ENCODE data around the gene STARD10.
A peak's percentile ranks its signal among the peaks of the same experiment; 100 is the strongest.

The STARD10 gene

GRCh38 chr11:72720784-72721183, 73.1 kb downstream of the STARD10 start:
- peaks cover 10% of the 10 kb centered on the region; the same call in 1 of the 2 replicates for H3K36me3 ChIP-seq (ENCODE audit: insufficient read depth, low read length)
- peak overlapping the region; percentile 71 for H3K4me3 ChIP-seq (ENCODE audit: low read depth, low read length, poor library complexity, severe bottlenecking)

DNA sequence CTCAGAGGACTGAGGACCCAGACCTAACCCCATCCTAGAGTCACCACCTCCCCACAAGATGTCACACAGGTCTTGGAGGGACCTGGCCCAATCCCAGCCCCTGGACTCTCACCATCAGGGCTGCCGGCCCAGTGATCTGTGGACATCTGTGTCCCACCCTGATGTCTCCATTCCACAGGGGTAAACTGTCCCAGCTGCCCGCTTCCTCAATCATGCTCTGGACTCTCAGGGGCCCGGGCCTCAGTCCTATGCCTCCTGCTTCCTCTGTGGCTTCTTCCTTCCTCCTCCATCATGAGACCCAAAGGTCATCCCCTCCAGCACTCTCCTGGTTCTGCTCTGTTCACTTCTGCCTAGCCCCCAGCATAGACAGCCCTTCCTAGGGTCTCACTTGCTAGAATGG, 73.8 kb downstream of the STARD10 start:
- Histone ChIP-seq H2AFZ (ENCODE audit: low read length) (no peak overlapping the region), H3K9ac (ENCODE audit: low read length) (peak overlapping the region; percentile 24; the same call in 1 of the 2 replicates), H3K27me3 (ENCODE audit: insufficient read depth, low read length) (no peaks in the 10 kb centered on the region), H3K27ac (ENCODE audit: low read depth, low read length, poor library complexity, severe bottlenecking) (peak overlapping the region; percentile 50), H4K20me1 (ENCODE audit: insufficient read depth, low read length) (no peaks in the 10 kb centered on the region), H3F3A (ENCODE audit: insufficient read depth, low read length) (no peaks in the 10 kb centered on the region), H3K9me2 (ENCODE audit: low read depth, low read length) (no peaks in the 10 kb centered on the region), H3K9me3 (ENCODE audit: low read length) (no peaks in the 10 kb centered on the region), H3K79me2 (ENCODE audit: insufficient read depth, low read length) (peaks cover 13% of the 10 kb centered on the region; the same call in 1 of the 2 replicates), H3K4me1 (ENCODE audit: insufficient read depth, low read length, severe bottlenecking) (peaks cover 46% of the 10 kb centered on the region), H3K4me3 (ENCODE audit: low read depth, low read length, poor library complexity, severe bottlenecking) (peak overlapping the region; percentile 71), H3K4me2 (ENCODE audit: low read length) (peak overlapping the region; percentile 92), H3K36me3 (ENCODE audit: insufficient read depth, low read length) (peaks cover 10% of the 10 kb centered on the region; the same call in 1 of the 2 replicates)
- TF ChIP-seq EZH2 (IDR thresholded peaks at IDR 0.05; ENCODE audit: borderline replicate concordance, low read length) (no peak), CTCF (IDR thresholded peaks at IDR 0.05; ENCODE audit: low read length) (no peak)

More at GRCh38 chr11:72720784-72721183, 73.1 kb downstream of the STARD10 start:
- peaks cover 13% of the 10 kb centered on the region; the same call in 1 of the 2 replicates for H3K79me2 ChIP-seq (ENCODE audit: insufficient read depth, low read length)
- no peaks in the 10 kb centered on the region for H3K27me3 ChIP-seq (ENCODE audit: insufficient read depth, low read length)
- TF ChIP-seq CTCF (IDR thresholded peaks at IDR 0.05; ENCODE audit: low read length) (no peak), EZH2 (IDR thresholded peaks at IDR 0.05; ENCODE audit: borderline replicate concordance, low read length) (no peak)
- no peaks in the 10 kb centered on the region for H4K20me1 ChIP-seq (ENCODE audit: insufficient read depth, low read length)
- peaks cover 50% of the 10 kb centered on the region for H3K4me1 ChIP-seq (ENCODE audit: insufficient read depth, low read length, severe bottlenecking)
- H3F3A ChIP-seq (ENCODE audit: insufficient read depth, low read length) = no peaks in the 10 kb centered on the region
- peak overlapping the region; percentile 92 for H3K4me2 ChIP-seq (ENCODE audit: low read length)
- no peak overlapping the region for H2AFZ ChIP-seq (ENCODE audit: low read length)
- no peaks in the 10 kb centered on the region for H3K9me3 ChIP-seq (ENCODE audit: low read length)
- H3K27ac ChIP-seq (ENCODE audit: low read depth, low read length, poor library complexity, severe bottlenecking) = peak overlapping the region; percentile 73
- peak overlapping the region; percentile 82; the same call in 1 of the 2 replicates for H3K9ac ChIP-seq (ENCODE audit: low read length)
- H3K9me2 ChIP-seq (ENCODE audit: low read depth, low read length) = no peaks in the 10 kb centered on the region

DNA sequence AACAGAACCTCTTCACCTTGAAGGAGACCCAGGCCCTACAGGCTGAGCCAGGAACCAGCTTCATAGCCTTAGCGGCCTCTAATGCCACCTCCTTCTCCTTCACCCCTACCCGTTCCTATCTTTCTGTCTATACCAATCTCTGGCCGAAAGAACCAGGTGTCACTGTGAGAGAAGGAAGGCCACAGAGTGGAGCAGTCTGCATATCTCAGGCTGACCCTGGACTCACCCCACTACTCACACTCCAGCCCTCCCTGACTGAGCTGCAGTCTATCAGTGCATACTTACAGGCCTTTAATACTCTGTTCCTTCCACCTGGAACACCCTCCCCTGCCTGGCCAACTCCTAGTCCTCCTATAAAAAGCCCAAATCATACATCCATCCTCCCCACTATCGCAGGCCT, 74.3 kb downstream of the STARD10 start:
- H3K4me3 ChIP-seq (ENCODE audit: low read depth, low read length, poor library complexity, severe bottlenecking) = peak overlapping the region; percentile 16
- H3K36me3 ChIP-seq (ENCODE audit: insufficient read depth, low read length) = peaks cover 10% of the 10 kb centered on the region; the same call in 1 of the 2 replicates
- peak overlapping the region; percentile 24; the same call in 1 of the 2 replicates for H3K9ac ChIP-seq (ENCODE audit: low read length)
- TF ChIP-seq EZH2 (IDR thresholded peaks at IDR 0.05; ENCODE audit: borderline replicate concordance, low read length) (no peak), CTCF (IDR thresholded peaks at IDR 0.05; ENCODE audit: low read length) (no peak)
- H3K9me2 ChIP-seq (ENCODE audit: low read depth, low read length) = no peaks in the 10 kb centered on the region
- H3K9me3 ChIP-seq (ENCODE audit: low read length) = no peaks in the 10 kb centered on the region
- no peaks in the 10 kb centered on the region for H3K27me3 ChIP-seq (ENCODE audit: insufficient read depth, low read length)
- H4K20me1 ChIP-seq (ENCODE audit: insufficient read depth, low read length) = no peaks in the 10 kb centered on the region
- H3F3A ChIP-seq (ENCODE audit: insufficient read depth, low read length) = no peaks in the 10 kb centered on the region
- peak overlapping the region; percentile 50 for H3K27ac ChIP-seq (ENCODE audit: low read depth, low read length, poor library complexity, severe bottlenecking)
- H3K4me2 ChIP-seq (ENCODE audit: low read length) = peak overlapping the region; percentile 92; the same call in 1 of the 2 replicates
- H3K79me2 ChIP-seq (ENCODE audit: insufficient read depth, low read length) = peaks cover 13% of the 10 kb centered on the region; the same call in 1 of the 2 replicates
- no peak overlapping the region for H2AFZ ChIP-seq (ENCODE audit: low read length)
- H3K4me1 ChIP-seq (ENCODE audit: insufficient read depth, low read length, severe bottlenecking) = peaks cover 46% of the 10 kb centered on the region
